GM12878 (cell line): Measurements from ENCODE around the gene GNB5. TPM values are rescaled to one million over a fixed set of nuclear protein-coding genes. Genes with fewer than 3 reads are reported as not detected.

Experiments
- ATF7 ChIP-seq: fragments of 450-650 bp; IDR thresholded peaks from 2 replicates; pipeline ENCODE4 v1.6.1; 2016; ENCODE audit warnings: low read depth, mild to moderate bottlenecking
- CEBPZ ChIP-seq: fragments of 150-350 bp; IDR thresholded peaks from 2 replicates; pipeline ENCODE4 v1.6.1; 2016; ENCODE audit warnings: low read depth, low read length
- CHD1 ChIP-seq: IDR thresholded peaks from 2 replicates; pipeline ENCODE4 v1.6.1; 2012; ENCODE audit warnings: low read depth, low read length, improper control_type of control experiment
- CREB1 ChIP-seq: IDR thresholded peaks from 2 replicates; pipeline ENCODE4 v1.6.1; 2012; ENCODE audit warnings: low read depth, mild to moderate bottlenecking, inconsistent platforms
- GATAD2B ChIP-seq: fragments of 450-650 bp; conservative IDR thresholded peaks from 2 replicates; pipeline ENCODE4 v1.6.1; 2017; ENCODE audit warnings: low read depth, mild to moderate bottlenecking, moderate library complexity
- HCFC1 ChIP-seq: fragments of 150-350 bp; IDR thresholded peaks from 2 replicates; pipeline ENCODE4 v1.6.1; 2014; ENCODE audit warnings: low read length
- HDAC6 ChIP-seq: fragments of 200-600 bp; sonication (generic); IDR thresholded peaks from one replicate; pipeline ENCODE4 v1.8.0; 2017; ENCODE audit warnings: antibody characterized with exemption; ENCODE audit not compliant: unreplicated experiment
- PAX5 ChIP-seq: IDR thresholded peaks from 2 replicates; pipeline ENCODE4 v1.6.1; 2011; ENCODE audit warnings: low read depth, low read length, borderline replicate concordance
- PAX8 ChIP-seq: fragments of 450-650 bp; IDR thresholded peaks from 2 replicates; pipeline ENCODE4 v1.6.1; 2017; ENCODE audit warnings: mild to moderate bottlenecking, moderate library complexity
- POLR2A ChIP-seq: IDR thresholded peaks from 2 replicates; pipeline ENCODE4 v1.6.1; 2011; ENCODE audit warnings: low read depth, mild to moderate bottlenecking, low read length
- RELB ChIP-seq: fragments of 450-650 bp; IDR thresholded peaks from 2 replicates; pipeline ENCODE4 v1.6.1; 2017; ENCODE audit warnings: low read depth, mild to moderate bottlenecking, moderate library complexity
- RFX5 ChIP-seq: IDR thresholded peaks from 2 replicates; pipeline ENCODE4 v1.6.1; 2011; ENCODE audit warnings: low read depth, low read length, improper control_type of control experiment
- SMAD1 ChIP-seq: fragments of 450-650 bp; IDR thresholded peaks from 2 replicates; pipeline ENCODE4 v1.6.1; 2018; ENCODE audit warnings: mild to moderate bottlenecking, low read depth; ENCODE audit not compliant: partially characterized antibody
- SREBF2 ChIP-seq: IDR thresholded peaks from 2 replicates; pipeline ENCODE4 v1.6.1; 2012; ENCODE audit warnings: mild to moderate bottlenecking, low read length
- TCF3 ChIP-seq: IDR thresholded peaks from 2 replicates; pipeline ENCODE4 v1.6.1; 2012; ENCODE audit warnings: low read depth, mild to moderate bottlenecking, low read length, borderline replicate concordance; ENCODE audit not compliant: insufficient read depth
- ZBTB40 ChIP-seq: fragments of 450-650 bp; IDR thresholded peaks from 2 replicates; pipeline ENCODE4 v1.6.1; 2016; ENCODE audit warnings: mild to moderate bottlenecking, moderate library complexity, borderline replicate concordance
- ZNF687 ChIP-seq: fragments of 450-650 bp; IDR thresholded peaks from 2 replicates; pipeline ENCODE4 v1.6.1; 2017; ENCODE audit warnings: mild to moderate bottlenecking, moderate library complexity
- polyA plus RNA-seq, 11 experiments: library from polyadenylated mRNA; depleted of rRNA in 4 of 11; unstranded in 6 of 11; stranded (reverse) in 5 of 11; fragments of >200 nt; fragmentation: Nextera tagmentation in 4 of 11; fragmentation: Illumina TruSeq in 1 of 11; extraction: Ambion mirVana in 4 of 11; extraction: Trizol in 1 of 11; gene quantifications; 1 replicate in 1 of 11; 2 replicates in 10 of 11; pipeline versions ENCODE4 v1.2.1 to v1.2.3, GENCODE V29; 2011 to 2016; ENCODE audit warnings: inconsistent platforms in 2 of 11, missing spikeins in 2 of 11, low read depth in 1 of 11
- total RNA-seq, 4 experiments: library from RNA; depleted of rRNA in 3 of 4; stranded (reverse); fragments of >200 nt in 3 of 4; fragmentation: Illumina TruSeq in 1 of 4; extraction: Trizol in 1 of 4; gene quantifications; 2 replicates each; pipeline versions ENCODE4 v1.2.1 to v1.2.3, GENCODE V29; 2013 to 2021

GNB5 gene
- total and polyA plus RNA-seq, 10 of the 15 experiments (the other 5 are each of a cell fraction or from before 2014, with no cell fraction given) = 2.4 to 25.9 (median 15.2) TPM

GRCh38 chr15:52076889-52077781 lies 114.1 kb downstream of the GNB5 start (continued):
- no peak for TF ChIP-seq POLR2A
- TF ChIP-seq GATAD2B = no peak
- no peak for TF ChIP-seq SREBF2
- no peak for TF ChIP-seq SMAD1
- TF ChIP-seq ZNF687 = no peak
- no peak for TF ChIP-seq PAX8
- TF ChIP-seq RELB = no peak
- no peak for TF ChIP-seq HDAC6
- no peak for TF ChIP-seq PAX5
- TF ChIP-seq CREB1 = no peak
- no peak for TF ChIP-seq CEBPZ
- TF ChIP-seq HCFC1 = no peak
- TF ChIP-seq TCF3 = no peak
- no peak for TF ChIP-seq ZBTB40
- no peak for TF ChIP-seq RFX5
- no peak for TF ChIP-seq CHD1
- TF ChIP-seq ATF7 = no peak
